Measurements from ENCODE around the gene ASB10. TPM values are rescaled to one million over a fixed set of nuclear protein-coding genes. Genes with fewer than 3 reads are reported as not detected.

ASB10 gene
- total RNA-seq, 1 donor from 2014 or later = not detected

DNA sequence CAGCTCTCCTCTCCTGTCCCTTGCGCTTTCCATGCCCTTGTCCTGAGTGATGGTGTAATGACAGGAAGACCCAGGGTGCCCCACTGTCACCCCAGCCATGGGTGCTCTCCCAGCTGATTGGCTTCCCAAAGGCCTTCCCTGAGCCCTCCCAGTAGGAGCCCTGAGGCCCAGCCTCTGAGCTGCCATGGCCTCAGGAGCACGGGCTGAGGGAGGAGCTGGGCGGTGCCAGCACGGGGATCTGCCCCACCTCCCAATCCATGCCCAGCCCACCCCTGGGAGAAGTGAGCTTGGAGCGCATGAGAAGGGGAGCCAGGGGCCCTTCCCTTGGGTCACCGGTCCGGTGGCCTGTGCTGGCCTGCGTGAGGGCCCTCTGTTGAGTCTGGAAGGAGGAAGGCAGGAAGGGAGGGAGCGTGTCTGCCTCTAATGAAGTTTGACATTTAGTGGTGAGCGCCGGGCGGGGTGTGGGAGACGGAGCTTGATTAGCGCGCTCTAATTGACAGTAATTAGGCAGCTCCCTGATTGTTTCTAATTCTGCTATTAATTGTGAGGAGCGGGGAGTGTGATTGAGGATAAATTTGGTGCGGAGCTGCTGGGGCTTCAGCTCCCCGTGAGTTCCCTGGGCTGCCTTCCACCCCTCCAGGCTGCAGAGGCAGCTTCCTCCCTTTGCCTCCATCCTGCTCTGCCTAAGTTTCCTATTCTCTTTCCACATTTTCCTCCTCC is 47.8 kb downstream of the ASB10 start:
- no peak overlapping the region for H3K27ac ChIP-seq
- no peaks in the 10 kb centered on the region for H3K4me1 ChIP-seq
- no peaks in the 10 kb centered on the region for H3K27me3 ChIP-seq
- intact Hi-C loops (cut with DNase I) = no loop called here
- no peak overlapping the region for H3K4me3 ChIP-seq
- H3K9me3 ChIP-seq = no peaks in the 10 kb centered on the region
- DNase-seq (ENCODE audit: low spot score in 2 of 2) = no peak
- peaks cover 62 to 89% of the 10 kb centered on the region in 2 donors for H3K36me3 ChIP-seq
- TF ChIP-seq, protein P1, sequence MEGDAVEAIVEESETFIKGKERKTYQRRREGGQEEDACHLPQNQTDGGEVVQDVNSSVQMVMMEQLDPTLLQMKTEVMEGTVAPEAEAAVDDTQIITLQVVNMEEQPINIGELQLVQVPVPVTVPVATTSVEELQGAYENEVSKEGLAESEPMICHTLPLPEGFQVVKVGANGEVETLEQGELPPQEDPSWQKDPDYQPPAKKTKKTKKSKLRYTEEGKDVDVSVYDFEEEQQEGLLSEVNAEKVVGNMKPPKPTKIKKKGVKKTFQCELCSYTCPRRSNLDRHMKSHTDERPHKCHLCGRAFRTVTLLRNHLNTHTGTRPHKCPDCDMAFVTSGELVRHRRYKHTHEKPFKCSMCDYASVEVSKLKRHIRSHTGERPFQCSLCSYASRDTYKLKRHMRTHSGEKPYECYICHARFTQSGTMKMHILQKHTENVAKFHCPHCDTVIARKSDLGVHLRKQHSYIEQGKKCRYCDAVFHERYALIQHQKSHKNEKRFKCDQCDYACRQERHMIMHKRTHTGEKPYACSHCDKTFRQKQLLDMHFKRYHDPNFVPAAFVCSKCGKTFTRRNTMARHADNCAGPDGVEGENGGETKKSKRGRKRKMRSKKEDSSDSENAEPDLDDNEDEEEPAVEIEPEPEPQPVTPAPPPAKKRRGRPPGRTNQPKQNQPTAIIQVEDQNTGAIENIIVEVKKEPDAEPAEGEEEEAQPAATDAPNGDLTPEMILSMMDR (IDR thresholded peaks at IDR 0.05) = no peak

DNA sequence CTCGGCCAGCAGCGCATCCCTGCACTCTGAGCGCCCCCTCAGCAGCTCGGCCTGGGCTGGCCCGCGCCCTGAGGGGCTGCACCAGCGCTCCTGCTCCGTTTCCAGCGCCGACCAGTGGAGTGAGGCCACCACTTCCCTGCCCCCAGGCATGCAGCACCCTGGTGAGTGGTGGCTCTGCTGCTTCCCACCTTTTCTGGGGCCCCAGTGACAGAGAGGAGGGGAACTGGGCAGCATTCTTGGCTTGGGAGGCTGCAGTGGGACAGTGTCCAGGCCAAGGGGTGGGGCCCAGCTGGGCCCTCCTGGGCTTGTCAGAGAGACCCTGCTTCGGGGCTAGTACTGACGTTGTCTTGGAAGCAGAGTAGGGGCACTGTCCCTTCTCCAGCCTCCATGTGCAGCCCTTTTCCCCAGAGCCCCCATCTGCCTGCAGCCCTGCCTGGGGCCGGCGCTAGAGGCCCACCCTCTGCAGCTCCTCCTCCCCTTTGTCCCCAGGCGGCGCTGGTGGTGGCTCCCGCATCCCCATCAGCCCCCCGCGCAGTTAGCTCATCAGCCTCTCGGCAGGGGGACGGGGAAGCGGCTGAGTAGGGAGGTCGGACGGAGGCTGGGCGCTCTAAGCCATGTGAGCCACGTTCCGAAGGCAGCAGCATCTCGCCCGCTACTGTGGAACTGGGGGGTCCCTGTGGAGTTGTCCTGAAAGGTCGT is 48.7 kb downstream of the ASB10 start:
- H3K27me3 ChIP-seq = no peaks in the 10 kb centered on the region
- DNase-seq (ENCODE audit: low spot score in 2 of 2) = peak in 1 of 2 donors; percentile 57
- H3K4me3 ChIP-seq = no peak overlapping the region
- H3K27ac ChIP-seq = no peak overlapping the region
- H3K36me3 ChIP-seq = peaks cover 54 to 90% of the 10 kb centered on the region in 2 donors
- TF ChIP-seq, protein P1 (IDR thresholded peaks at IDR 0.05) = no peak
- no peaks in the 10 kb centered on the region for H3K9me3 ChIP-seq
- intact Hi-C loops (cut with DNase I) = no loop called here
- H3K4me1 ChIP-seq = no peaks in the 10 kb centered on the region

DNA sequence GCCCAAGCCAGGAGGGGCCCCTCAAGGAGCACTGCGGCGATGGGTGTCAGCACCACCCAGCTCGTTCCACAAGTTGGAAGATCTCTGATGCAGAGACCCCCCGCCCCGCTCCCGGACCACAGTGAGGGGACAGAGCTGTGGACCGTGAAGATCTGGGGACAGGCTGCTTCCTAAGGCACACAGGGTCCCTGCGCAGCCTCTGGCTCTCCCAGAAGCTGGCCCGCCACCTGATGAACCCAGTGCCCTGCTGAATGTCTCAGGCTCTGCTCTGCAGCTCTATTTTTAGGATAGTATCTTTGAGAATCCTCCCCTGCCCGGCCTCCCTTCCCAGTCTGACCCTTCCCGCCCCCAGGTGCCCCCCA is 49.3 kb downstream of the ASB10 start:
- Histone ChIP-seq H3K27ac (no peak overlapping the region), H3K4me1 (no peaks in the 10 kb centered on the region), H3K36me3 (peaks cover 50 to 90% of the 10 kb centered on the region in 2 donors), H3K9me3 (no peaks in the 10 kb centered on the region), H3K4me3 (no peak overlapping the region), H3K27me3 (no peaks in the 10 kb centered on the region)
- intact Hi-C loops (cut with DNase I) = no loop called here
- DNase-seq (ENCODE audit: low spot score in 2 of 2) = peak in 1 of 2 donors; percentile 60
- TF ChIP-seq, protein P1 (IDR thresholded peaks at IDR 0.05) = no peak

DNA sequence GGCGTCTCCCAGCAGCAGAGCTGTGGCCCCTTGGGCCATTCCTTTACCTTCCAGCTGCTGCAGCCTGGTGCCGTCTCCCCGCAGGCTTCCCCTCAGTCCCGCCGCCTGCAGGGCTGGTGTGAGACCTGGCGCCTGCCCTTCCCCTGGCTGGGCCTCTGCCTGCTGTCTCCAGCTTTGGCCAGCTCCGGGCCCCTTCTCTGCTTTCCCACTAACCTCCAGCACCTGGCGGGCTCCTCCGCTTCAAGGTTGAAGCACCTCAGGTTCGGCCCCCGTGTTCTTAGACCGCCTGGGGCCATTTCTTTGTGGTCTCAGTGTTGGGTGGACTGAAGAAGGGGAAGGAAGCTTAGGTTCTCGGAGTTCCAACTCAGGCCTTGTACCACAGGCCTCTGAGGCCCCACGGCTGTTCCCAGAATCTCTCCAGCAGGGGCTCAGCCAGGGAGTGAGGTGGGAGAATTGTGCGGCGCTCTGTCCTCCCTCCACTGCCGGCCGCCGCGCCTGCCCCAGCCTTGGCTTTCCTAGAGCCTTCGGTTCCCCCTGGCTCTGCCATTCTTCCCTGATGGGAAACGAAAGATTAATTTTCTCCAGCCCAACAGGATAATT is 49.9 kb downstream of the ASB10 start:
- TF ChIP-seq, protein P1 (IDR thresholded peaks at IDR 0.05) = no peak
- intact Hi-C loops (cut with DNase I) = no loop called here
- Histone ChIP-seq H3K9me3 (no peaks in the 10 kb centered on the region), H3K27me3 (no peaks in the 10 kb centered on the region), H3K27ac (no peak overlapping the region), H3K4me1 (no peaks in the 10 kb centered on the region), H3K4me3 (no peak overlapping the region), H3K36me3 (peaks cover 55 to 91% of the 10 kb centered on the region in 2 donors)
- no peak for DNase-seq (ENCODE audit: low spot score in 2 of 2)

DNA sequence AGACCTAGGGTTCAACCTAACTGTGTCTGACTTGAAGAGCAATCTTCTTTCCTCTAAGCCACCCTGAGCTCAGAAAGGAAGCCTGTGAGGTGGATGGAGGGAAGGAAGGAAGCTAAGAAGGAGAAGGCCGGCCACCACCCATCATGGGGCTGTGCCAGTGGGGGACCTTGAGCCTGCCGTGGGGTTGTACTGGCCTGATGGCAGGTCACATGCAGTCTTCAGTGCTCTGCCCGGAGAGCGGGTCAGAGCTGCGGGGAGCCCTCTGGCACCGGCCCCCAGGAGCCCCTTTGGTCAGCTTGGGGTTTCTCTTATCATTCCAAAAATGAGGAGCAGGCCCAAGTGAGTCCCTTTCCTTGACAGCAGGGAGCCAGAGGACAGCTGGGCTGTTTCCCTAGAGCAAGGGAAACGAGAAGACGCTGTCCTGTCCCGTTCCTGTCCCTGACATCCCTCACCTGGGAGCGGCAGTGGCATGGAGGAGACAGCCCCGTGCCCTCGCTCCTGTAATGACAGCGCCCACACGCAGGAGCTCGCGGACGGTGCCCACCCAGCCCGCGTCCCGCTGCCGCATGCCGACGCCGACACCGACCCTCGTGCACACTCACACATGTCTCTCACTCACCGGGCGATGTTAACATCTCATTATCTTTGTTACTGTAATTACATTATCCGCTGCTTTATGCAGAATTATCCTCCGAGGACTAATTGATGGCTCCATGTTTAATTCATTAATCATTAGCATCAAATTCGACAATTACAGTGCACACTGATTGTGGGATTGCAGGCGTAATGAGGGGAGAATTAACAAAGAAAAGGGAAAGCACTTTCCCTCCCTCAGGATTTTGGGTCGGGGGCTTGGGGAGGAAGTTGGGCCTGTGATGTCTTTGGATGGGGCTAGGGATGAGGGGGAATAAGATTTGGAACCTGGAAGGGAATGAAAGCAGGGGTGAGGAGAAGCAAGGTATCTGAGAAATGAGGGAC is 50.9 kb downstream of the ASB10 start:
- no peaks in the 10 kb centered on the region for H3K9me3 ChIP-seq
- no peak overlapping the region for H3K4me3 ChIP-seq
- no peak for DNase-seq (ENCODE audit: low spot score in 2 of 2)
- no peaks in the 10 kb centered on the region for H3K27me3 ChIP-seq
- H3K4me1 ChIP-seq = no peaks in the 10 kb centered on the region
- intact Hi-C loops (cut with DNase I) = no loop called here
- H3K27ac ChIP-seq = no peak overlapping the region
- TF ChIP-seq, protein P1 (IDR thresholded peaks at IDR 0.05) = no peak
- H3K36me3 ChIP-seq = peaks cover 55 to 92% of the 10 kb centered on the region in 2 donors
